Astrocyte of the spinal cord (primary cell): Measurements from ENCODE around the gene UNC13C.

Experiments used
- DNase-seq: peaks from one replicate; pipeline ENCODE4 v3.0.0; 2011; ENCODE audit warnings: low read depth, low spot score
- H3K4me3 ChIP-seq: 2 replicates; pipeline ENCODE4 v1.5.1; 2011; ENCODE audit warnings: low read depth, mild to moderate bottlenecking, low read length, moderate library complexity
- in situ Hi-C: cut with HindIII; loops from 2 replicates; pipeline ENCODE4 v1.10.0; 2017; ENCODE audit warnings: low sequenced_read_pairs
- TF ChIP-seq, protein P1 (sequence below): IDR thresholded peaks from 2 replicates; pipeline ENCODE4 v1.5.1; 2012; ENCODE audit warnings: low read depth, mild to moderate bottlenecking, low read length, inconsistent platforms

UNC13C gene

DNA sequence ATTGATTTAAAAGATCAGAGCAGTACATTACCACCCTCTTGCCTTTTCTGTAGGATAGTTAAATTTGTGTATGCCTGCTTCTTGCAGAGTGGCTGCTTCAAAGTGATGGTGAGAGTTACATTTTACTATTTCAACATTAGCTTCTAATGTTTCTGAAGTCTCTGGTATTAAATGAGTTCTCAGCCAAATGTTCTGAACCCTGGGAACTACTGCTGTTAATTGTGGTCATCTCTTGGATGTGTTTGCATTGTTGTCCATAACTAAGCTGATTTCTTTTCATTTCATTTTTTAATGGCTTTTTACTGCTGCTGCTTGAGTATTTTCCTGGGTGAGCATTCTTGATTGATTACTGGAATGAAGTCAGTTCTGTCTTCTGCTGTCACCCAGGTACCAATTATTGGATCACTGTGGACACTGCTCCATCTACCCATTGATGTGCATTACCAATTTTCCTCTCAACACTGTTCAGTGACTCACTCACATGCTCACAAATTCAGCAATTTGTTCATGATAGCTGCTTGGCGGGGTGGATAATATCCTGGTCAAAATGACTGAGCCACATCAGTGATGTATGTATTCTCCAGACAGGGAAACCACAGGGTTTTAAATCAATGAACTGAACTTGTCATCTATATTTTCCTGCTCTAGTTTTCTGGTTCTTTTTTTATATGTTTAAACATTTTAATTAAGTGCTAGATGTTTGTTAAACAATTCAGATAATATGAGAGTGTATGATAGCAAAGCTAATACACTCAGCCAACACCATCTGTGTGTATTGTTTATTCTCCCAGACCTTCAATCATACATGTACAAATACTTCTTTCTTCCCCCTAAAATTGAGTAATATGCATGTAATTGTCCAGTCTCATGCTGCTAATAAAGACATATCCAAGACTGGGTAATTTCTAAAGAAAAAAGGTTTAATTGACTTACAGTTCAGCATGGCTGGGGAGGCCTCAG, 630.9 kb downstream of the UNC13C start:
- no peak for DNase-seq
- TF ChIP-seq, protein P1, sequence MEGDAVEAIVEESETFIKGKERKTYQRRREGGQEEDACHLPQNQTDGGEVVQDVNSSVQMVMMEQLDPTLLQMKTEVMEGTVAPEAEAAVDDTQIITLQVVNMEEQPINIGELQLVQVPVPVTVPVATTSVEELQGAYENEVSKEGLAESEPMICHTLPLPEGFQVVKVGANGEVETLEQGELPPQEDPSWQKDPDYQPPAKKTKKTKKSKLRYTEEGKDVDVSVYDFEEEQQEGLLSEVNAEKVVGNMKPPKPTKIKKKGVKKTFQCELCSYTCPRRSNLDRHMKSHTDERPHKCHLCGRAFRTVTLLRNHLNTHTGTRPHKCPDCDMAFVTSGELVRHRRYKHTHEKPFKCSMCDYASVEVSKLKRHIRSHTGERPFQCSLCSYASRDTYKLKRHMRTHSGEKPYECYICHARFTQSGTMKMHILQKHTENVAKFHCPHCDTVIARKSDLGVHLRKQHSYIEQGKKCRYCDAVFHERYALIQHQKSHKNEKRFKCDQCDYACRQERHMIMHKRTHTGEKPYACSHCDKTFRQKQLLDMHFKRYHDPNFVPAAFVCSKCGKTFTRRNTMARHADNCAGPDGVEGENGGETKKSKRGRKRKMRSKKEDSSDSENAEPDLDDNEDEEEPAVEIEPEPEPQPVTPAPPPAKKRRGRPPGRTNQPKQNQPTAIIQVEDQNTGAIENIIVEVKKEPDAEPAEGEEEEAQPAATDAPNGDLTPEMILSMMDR, result no peak
- in situ Hi-C loops, result no loop called here
- no peak overlapping the region for H3K4me3 ChIP-seq

DNA sequence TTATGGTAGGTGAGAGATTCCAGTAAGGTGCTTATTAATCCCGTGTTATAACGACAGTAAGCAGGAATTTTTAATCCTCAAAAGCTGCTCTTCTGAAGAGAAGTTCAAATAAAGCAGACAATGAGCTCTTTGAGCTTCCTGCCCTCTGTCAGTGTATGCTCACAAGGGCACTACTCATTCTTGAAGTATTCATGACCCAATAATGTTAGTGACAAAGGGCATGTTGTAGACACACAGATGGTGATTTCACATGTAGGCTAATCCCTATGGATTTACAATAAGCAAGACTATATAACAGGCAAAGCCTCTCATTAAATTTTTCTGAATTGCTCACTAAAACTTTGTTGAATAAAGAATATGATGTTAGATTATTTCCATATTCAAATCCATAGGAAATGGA, 639.9 kb downstream of the UNC13C start:
- in situ Hi-C loops, result no loop called here
- no peak overlapping the region for H3K4me3 ChIP-seq
- no peak for DNase-seq
- TF ChIP-seq, protein P1, result no peak

DNA sequence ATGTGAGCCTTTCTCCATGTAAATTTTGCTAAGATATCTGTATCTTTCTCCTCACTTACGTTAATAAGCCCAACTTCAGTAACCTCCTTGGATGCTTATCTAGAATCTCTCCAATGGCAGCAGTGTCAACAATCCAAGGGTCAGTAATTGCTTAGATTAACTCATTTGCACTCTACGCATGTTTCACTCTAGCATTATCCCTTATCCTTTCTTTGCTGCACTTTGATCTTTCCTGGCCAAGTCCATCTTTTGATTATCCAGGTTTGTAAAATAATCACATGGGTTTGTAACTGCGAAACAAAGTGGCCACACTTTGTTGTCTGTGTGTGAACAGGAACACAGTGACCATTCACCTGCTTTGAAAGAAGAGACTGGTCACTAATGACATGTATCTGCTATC, 640.9 kb downstream of the UNC13C start:
- in situ Hi-C loops, result no loop called here
- H3K4me3 ChIP-seq, result no peak overlapping the region
- TF ChIP-seq, protein P1, result no peak
- DNase-seq, result no peak

DNA sequence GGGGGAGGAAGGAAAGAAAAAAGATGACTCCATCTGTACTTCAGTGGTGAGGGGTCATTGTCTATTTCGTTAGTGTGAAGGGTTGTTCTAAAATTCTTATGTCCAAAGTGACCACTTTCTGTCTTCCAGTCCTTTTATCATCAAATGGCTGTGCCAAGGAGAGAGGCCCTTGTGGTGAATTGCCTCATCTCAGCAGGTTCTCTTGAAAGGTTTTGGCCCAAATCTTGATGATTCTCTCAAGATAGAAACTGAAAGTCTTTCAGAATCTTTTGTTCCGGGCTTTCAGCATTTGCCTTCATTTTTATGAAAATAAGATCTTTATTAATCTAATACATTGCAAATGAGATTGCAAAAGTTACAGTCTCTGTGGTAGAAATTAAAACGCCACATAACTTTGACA, 642.7 kb downstream of the UNC13C start:
- in situ Hi-C loops, result no loop called here
- TF ChIP-seq, protein P1, result no peak
- no peak for DNase-seq
- no peak overlapping the region for H3K4me3 ChIP-seq

DNA sequence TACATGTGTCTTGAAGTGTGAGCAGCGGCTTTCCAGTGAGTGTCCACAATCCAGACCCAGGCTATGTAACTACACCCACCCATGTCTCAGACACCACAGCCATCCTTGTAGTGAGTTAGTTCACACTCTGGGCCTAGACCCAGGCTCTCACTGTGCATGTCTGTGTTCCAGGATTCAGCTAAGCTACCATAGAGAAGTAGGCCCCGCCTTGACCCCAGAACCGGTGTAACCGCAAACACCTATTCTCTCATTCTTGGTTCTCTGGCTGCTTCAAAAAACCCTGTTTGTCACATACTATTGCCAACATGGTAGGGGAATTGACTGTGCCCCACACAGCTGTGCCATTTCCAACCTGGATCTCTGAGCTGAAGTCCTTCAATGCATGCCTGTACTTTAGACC, 657.9 kb downstream of the UNC13C start:
- no peak overlapping the region for H3K4me3 ChIP-seq
- TF ChIP-seq, protein P1, result no peak
- no peak for DNase-seq
- in situ Hi-C loops, result no loop called here

DNA sequence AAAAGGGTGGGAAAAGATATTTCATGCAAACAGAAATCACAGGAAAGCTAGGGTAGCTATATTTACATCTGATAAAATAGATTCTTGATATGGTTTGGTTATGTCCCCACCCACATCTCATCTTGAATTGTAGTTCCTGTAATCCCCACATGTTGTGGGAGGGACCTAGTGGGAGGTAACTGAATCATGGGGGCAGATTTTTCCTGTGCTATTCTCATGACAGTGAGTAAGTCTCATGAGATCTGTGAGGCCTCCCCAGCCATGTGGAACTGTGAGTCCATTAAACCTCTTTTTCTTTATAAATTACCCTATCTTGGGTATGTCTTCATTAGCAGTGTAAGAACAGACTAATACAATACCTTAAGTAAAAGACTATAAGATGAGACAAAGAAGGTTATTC, 660.4 kb downstream of the UNC13C start:
- TF ChIP-seq, protein P1, result no peak
- no peak overlapping the region for H3K4me3 ChIP-seq
- no peak for DNase-seq
- in situ Hi-C loops, result no loop called here
